ENCODE data around the gene ZBTB38.

DNA sequence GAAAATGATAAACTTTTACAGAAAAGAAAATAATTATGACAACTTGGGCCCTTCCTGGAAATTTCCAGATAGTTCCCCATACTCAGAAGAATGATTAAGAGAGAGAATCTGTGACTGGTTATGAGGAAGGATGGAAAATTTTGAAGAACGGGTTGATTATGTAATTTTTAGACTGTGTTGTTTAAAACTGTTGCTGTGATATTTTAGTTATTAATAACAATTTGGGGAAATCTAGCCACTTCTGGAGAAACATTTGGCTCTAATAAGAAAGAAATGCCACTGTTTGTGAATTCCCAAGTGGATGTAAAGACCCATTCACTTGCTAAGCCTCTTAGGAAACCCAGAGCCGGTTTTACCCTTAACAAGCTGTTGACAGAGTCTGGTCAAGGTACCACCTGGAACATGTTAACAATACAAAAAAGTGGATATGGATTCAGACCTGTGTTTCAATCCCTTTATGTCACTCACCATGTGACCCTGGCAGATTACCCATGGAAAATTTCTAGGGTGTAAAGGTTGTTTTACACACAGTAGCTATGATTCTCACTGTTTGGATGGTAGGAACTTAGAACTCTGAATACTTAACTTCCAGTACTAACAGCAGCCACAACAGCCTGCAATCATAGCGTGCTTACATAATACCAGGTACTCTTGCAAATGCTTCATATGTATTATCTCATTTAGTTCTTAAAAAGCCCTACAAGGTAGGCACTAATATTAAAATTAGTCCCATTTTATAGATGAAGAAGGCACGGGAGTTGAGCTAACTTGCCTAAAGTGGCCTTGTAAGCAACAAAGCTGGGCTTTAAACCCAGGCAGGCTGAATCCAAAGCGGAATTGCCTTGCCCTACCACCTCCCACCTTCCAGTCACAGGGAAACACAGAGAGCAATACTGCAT, 32.0 kb downstream of the ZBTB38 start:
- TF ChIP-seq, protein P1, sequence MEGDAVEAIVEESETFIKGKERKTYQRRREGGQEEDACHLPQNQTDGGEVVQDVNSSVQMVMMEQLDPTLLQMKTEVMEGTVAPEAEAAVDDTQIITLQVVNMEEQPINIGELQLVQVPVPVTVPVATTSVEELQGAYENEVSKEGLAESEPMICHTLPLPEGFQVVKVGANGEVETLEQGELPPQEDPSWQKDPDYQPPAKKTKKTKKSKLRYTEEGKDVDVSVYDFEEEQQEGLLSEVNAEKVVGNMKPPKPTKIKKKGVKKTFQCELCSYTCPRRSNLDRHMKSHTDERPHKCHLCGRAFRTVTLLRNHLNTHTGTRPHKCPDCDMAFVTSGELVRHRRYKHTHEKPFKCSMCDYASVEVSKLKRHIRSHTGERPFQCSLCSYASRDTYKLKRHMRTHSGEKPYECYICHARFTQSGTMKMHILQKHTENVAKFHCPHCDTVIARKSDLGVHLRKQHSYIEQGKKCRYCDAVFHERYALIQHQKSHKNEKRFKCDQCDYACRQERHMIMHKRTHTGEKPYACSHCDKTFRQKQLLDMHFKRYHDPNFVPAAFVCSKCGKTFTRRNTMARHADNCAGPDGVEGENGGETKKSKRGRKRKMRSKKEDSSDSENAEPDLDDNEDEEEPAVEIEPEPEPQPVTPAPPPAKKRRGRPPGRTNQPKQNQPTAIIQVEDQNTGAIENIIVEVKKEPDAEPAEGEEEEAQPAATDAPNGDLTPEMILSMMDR (IDR thresholded peaks at IDR 0.05): no peak
- TF ChIP-seq EZH2 (IDR thresholded peaks at IDR 0.05) (no peak), EZH2phosphoT487 (IDR thresholded peaks at IDR 0.05) (no peak)
